IPS-18a (cell line): Measurements from ENCODE around the gene HDAC8.
A peak's percentile ranks its signal among the peaks of the same experiment; 100 is the strongest.
"Not testable (repeated sequence)": the region's sequence is repeated elsewhere in the genome, so short reads cannot be mapped to it uniquely, and the experiment has no call there.

Source experiments
- H3K27ac ChIP-seq: one replicate; pipeline ENCODE4 v1.5.1; 2013; ENCODE audit warnings: low read length
- H3K27me3 ChIP-seq: one replicate; pipeline ENCODE4 v1.6.1; 2013; ENCODE audit warnings: mild to moderate bottlenecking, low read length; ENCODE audit not compliant: control insufficient read depth, insufficient read depth
- H3K36me3 ChIP-seq: one replicate; pipeline ENCODE4 v1.6.1; 2013; ENCODE audit warnings: low read depth, low read length; ENCODE audit not compliant: control insufficient read depth
- H3K4me1 ChIP-seq: one replicate; pipeline ENCODE4 v1.6.1; 2013; ENCODE audit warnings: low read depth, low read length; ENCODE audit not compliant: control insufficient read depth
- H3K4me3 ChIP-seq: one replicate; pipeline ENCODE4 v1.5.1; 2013; ENCODE audit warnings: low read length
- H3K9ac ChIP-seq: one replicate; pipeline ENCODE4 v1.6.1; 2013; ENCODE audit warnings: mild to moderate bottlenecking, low read length, moderate library complexity
- H3K9me3 ChIP-seq: one replicate; pipeline ENCODE4 v1.6.1; 2013; ENCODE audit warnings: low read depth, low read length; ENCODE audit not compliant: control insufficient read depth

Gene HDAC8

DNA sequence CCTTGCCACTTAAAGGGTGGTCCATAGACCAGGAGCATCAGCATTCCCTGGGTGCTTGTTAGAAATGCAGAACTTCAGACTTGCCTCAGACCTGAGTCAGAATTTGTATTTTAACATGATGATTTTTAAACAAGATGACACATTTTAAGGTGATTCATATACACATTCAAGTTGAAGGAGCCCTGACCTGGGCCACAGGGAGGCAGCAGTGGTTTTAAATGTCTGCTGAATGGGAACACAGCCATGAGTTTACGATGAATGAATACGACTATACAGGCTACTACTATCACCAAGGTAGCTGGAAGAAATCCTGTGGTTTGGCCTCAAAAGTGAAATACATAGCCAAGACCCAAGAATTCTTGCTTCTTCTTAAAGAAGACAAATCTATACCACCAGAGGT, 2.9 kb downstream of the HDAC8 start:
- Histone ChIP-seq H3K27ac (no peak overlapping the region), H3K9ac (no peak overlapping the region), H3K4me1 (no peaks in the 10 kb centered on the region), H3K27me3 (no peaks in the 10 kb centered on the region), H3K9me3 (peaks cover 14% of the 10 kb centered on the region), H3K36me3 (peaks cover 12% of the 10 kb centered on the region), H3K4me3 (no peak overlapping the region)

DNA sequence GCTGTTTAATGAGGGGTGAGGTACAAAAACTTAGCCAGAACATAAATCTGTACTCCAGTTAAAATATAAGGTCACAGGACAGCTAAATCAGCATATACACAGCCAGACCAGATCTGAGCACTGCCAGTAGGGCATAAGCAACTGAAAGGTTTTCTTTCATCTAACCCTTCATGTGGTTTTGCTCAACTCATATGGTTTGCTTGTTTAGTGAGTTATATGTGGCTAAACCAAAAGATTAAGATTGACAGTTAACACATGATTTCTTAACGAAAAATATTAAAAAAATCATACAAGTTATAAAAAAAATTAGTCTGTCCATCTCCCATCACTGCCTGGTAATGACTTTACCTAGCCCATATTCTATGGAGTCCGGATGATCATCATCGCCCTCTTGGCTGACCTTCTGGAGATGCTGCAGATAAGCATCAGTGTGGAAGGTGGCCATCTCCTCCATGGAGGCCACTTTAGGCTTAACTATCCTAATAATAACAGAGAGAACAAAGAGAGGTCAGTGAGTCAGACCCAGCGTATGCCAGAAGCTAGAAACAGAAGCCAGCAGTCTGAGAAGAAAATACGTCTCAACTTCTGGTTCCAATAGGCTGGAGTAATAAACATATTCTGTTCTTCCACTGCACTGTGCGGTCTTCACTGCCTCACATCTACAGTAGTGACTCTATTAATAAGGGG, 4.1 kb downstream of the HDAC8 start:
- Histone ChIP-seq H3K4me3 (no peak overlapping the region), H3K36me3 (peaks cover 15% of the 10 kb centered on the region), H3K9ac (no peak overlapping the region), H3K27me3 (no peaks in the 10 kb centered on the region), H3K9me3 (peaks cover 9% of the 10 kb centered on the region), H3K27ac (no peak overlapping the region), H3K4me1 (no peaks in the 10 kb centered on the region)

DNA sequence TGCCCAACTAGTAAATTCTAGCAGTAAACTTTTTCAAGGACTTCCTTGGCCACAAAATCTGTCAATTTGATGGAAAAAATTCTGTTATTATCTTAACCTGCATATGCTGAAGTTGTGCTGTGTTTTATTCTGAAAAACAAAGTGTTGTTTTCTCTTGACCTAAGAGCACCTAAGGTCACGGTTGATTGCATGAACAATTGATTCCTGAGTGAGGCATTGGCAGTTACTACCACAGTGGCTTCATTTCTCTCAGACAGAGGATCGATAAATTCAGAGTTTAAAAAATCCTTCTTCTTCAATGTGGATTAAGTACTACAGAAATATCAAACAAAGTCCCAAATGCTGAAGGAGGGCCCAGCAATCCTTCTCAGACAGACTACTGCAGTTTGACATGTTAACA, 6.2 kb downstream of the HDAC8 start:
- no peak overlapping the region for H3K9ac ChIP-seq
- H3K36me3 ChIP-seq: peaks cover 15% of the 10 kb centered on the region
- H3K27me3 ChIP-seq: no peaks in the 10 kb centered on the region
- no peak overlapping the region for H3K27ac ChIP-seq
- no peaks in the 10 kb centered on the region for H3K4me1 ChIP-seq
- peaks cover 8% of the 10 kb centered on the region for H3K9me3 ChIP-seq
- no peak overlapping the region for H3K4me3 ChIP-seq

DNA sequence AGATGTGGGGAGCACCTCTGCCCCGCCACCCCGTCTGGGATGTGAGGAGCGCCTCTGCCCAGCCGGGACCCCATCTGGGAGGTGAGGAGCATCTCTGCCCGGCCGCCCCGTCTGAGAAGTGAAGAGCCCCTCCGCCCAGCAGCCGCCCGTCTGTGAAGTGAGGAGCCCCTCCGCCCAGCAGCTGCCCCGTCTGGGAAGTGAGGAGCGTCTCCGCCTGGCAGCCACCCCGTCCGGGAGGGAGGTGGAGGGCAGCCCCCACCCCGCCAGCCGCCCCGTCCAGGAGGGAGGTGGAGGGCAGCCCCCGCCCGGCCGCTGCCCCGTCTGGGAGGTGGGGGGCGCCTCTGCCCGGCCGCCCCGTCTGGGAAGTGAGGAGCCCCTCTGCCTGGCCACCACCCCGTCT, 13.0 kb downstream of the HDAC8 start:
- not testable (repeated sequence) for H3K4me3 ChIP-seq, H3K27ac ChIP-seq, H3K27me3 ChIP-seq, H3K36me3 ChIP-seq, H3K9ac ChIP-seq, H3K9me3 ChIP-seq, H3K4me1 ChIP-seq

DNA sequence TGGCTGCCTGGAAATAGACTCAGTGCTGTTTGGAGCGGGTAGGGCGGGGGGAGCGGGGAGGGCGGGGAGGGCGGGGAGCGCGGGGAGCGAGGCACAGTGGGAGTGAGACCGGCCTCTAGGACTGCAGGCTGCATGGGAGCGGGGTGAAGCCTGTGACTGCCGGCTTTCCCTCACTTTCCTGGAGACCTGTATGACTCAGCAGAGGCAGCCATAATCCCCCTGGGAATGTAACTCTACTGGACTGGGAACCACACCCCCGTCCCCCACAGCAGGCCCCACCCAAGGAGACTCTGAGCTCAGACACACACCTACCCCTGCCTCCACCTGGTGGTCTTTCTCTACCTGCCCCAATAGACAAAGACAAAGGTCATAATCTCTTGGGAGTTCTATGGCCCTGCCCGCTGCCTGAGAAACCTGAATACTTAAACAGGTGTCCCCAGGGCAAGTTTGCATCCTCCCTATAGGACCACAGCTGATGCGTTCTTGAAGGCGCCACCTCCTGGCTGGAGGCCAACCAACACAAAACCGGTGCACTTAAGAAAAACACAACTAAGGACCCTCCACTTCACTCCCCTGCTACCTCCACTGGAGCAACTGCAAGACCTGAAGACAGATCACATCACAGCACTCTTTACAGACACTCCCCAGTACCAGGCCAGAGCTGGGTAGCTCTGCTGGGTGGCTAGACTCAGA, 18.0 kb downstream of the HDAC8 start:
- peak overlapping the region; percentile 44 for H3K4me3 ChIP-seq
- no peaks in the 10 kb centered on the region for H3K36me3 ChIP-seq
- H3K9ac ChIP-seq: peak overlapping the region; percentile 61
- no peaks in the 10 kb centered on the region for H3K27me3 ChIP-seq
- no peak overlapping the region for H3K27ac ChIP-seq
- peaks cover 6% of the 10 kb centered on the region for H3K4me1 ChIP-seq
- H3K9me3 ChIP-seq: peaks cover 3% of the 10 kb centered on the region

DNA sequence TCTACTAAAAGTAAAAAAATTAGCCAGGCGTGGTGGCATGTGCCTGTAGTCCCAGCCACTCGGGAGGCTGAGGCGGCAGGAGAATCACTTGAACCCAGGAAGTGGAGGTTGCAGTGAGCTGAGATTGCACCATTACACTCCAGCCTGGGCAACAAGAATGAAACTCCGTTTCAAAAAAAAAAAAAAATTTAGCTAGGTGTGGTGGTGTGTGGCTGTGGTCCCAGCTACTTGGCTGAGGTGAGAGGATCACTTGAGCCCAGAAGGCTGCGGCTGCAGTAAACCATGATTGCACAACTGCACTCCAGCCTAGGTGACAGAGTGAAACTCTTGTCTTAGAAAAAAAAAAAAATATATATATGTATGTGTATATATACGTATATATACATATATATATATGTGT, 20.2 kb downstream of the HDAC8 start:
- not testable (repeated sequence) for H3K9ac ChIP-seq, H3K36me3 ChIP-seq, H3K4me1 ChIP-seq, H3K27me3 ChIP-seq, H3K4me3 ChIP-seq, H3K9me3 ChIP-seq, H3K27ac ChIP-seq

DNA sequence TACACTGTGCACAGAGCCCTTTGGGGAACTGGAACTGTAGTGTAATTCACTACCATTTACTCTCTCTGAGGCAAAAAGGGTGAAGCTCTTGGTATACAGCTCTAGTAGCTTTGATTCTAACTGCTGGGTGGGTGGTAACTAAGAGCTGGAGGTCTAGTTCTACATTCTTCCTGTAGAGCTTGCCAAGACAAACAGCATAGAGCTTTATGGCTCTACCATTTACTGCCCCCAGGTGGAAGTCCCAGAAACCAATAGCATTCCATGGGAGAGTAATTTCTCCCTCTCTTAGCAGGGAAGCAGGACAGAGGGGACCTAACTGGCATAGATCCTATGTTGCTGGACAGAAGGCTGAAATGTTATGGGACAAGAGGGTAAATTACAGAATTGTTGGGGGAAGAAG, 26.7 kb downstream of the HDAC8 start:
- Histone ChIP-seq H3K9ac (no peak overlapping the region), H3K27ac (no peak overlapping the region), H3K9me3 (peaks cover 17% of the 10 kb centered on the region), H3K4me3 (no peak overlapping the region), H3K36me3 (no peaks in the 10 kb centered on the region), H3K27me3 (no peaks in the 10 kb centered on the region), H3K4me1 (no peaks in the 10 kb centered on the region)

DNA sequence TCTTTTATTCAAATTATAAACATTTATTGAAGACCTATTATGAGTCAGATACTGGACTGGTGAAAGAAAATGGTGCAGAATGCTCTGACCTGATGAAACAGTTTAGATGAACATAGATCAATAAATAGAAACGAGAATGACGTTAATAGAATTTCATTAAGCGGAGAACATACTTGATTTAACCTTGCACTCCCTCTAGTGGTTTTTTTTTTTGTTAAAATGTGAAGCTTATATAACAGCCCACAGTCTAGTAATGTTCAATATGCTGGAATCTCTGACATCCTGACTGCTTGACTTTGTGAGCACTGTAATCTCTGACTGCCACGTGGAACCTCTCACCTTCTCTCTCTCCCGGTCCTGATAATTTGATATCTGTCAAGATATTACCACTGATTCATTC, 32.3 kb downstream of the HDAC8 start:
- H3K36me3 ChIP-seq: no peaks in the 10 kb centered on the region
- H3K4me3 ChIP-seq: no peak overlapping the region
- H3K27me3 ChIP-seq: no peaks in the 10 kb centered on the region
- H3K4me1 ChIP-seq: no peaks in the 10 kb centered on the region
- H3K9ac ChIP-seq: no peak overlapping the region
- no peak overlapping the region for H3K27ac ChIP-seq
- peaks cover 17% of the 10 kb centered on the region for H3K9me3 ChIP-seq

DNA sequence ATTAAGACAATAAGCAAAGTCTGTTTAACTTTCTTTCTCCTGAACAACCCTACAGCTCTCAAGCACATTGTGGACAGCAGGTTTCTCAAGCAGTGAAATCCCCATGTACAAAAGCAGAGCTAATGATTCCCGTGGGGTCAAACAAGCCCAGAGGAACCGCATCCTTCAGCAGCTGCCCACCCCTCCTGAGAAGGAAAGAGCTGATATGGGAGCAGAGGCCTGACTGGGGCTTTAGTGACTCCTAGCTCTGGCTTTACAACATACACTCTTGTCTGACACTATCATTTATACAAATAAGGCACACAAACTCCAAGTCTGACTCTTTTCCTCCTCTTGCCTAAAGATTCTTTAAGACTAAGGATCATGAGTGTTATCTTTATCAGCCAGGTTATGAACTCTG, 32.8 kb downstream of the HDAC8 start:
- Histone ChIP-seq H3K4me1 (no peaks in the 10 kb centered on the region), H3K36me3 (no peaks in the 10 kb centered on the region), H3K27me3 (no peaks in the 10 kb centered on the region), H3K4me3 (no peak overlapping the region), H3K27ac (no peak overlapping the region), H3K9ac (no peak overlapping the region), H3K9me3 (peaks cover 17% of the 10 kb centered on the region)

DNA sequence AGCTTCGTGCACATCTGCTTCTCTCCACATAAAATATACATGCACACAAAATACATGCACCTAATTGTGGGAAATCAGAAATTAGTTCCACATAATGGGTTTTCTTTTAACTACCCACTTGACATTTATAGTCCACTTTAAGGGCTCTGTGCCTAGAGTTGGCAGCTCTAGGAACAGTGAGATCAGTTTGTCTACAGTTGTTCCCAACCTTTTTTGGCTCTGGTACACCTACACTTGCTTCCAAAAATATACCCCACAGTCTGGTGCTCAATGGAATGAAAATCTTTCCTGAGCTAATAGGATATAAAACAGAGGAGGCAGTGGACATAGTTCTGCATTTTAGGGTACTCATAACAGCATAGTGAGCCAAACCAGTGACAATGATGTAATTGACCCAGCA, 36.1 kb downstream of the HDAC8 start:
- Histone ChIP-seq H3K9me3 (peaks cover 11% of the 10 kb centered on the region), H3K4me1 (no peaks in the 10 kb centered on the region), H3K9ac (no peak overlapping the region), H3K36me3 (no peaks in the 10 kb centered on the region), H3K4me3 (no peak overlapping the region), H3K27me3 (no peaks in the 10 kb centered on the region), H3K27ac (no peak overlapping the region)

DNA sequence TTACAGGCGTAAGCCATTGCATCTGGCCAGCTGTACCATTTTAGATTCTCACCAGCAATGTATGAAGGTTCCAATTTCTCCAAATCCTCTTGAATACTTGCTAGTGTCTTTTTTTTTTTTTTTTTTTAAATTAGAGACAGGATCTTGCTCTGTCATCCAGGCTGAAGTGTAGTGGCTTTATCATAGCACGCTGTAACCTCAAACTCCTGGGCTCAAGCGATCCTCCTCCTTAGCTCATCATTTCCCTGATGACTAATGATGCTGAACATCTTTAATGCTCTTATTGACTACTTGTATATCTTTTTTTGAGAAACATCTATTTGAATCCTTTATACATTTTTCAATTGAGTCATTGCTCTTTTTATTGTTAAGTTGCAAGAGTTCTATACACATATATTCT, 40.3 kb downstream of the HDAC8 start:
- Histone ChIP-seq H3K27ac (no peak overlapping the region), H3K9ac (no peak overlapping the region), H3K9me3 (peaks cover 11% of the 10 kb centered on the region), H3K36me3 (no peaks in the 10 kb centered on the region), H3K4me1 (no peaks in the 10 kb centered on the region), H3K4me3 (no peak overlapping the region), H3K27me3 (no peaks in the 10 kb centered on the region)
